Stimulated activated CD8-positive, alpha-beta memory T cell treated with anti-CD3 and anti-CD28 coated beads, Interleukin-7, amount 100 ng/mL, for 48 hours (primary cell): ENCODE data around the gene ZWILCH.
"Not testable (repeated sequence)": the region's sequence is repeated elsewhere in the genome, so short reads cannot be mapped to it uniquely, and the experiment has no call there.

Experiments used
- DNase-seq, 2 donors: peaks; one replicate each; pipeline ENCODE4 v3.0.0-alpha.2; 2020; ENCODE audit warnings: low read depth in 1 of 2; ENCODE audit errors: extremely low read depth in 1 of 2

ZWILCH gene

GRCh38 chr15:66574596-66574950 is 69.4 kb downstream of the ZWILCH start:
- DNase-seq, result no peak

GRCh38 chr15:66578286-66578875 is 73.3 kb downstream of the ZWILCH start:
- DNase-seq, result no peak

- no peak for DNase-seq
These were observed 75.5 kb downstream of the ZWILCH start for GRCh38 chr15:66580643-66581042.

- DNase-seq, result no peak
These were observed 76.9 kb downstream of the ZWILCH start for GRCh38 chr15:66581972-66582537.

GRCh38 chr15:66586155-66586976 is 81.2 kb downstream of the ZWILCH start:
- no peak for DNase-seq

GRCh38 chr15:66587020-66587419 is 81.9 kb downstream of the ZWILCH start:
- no peak for DNase-seq

GRCh38 chr15:66587749-66588148 is 82.6 kb downstream of the ZWILCH start:
- no peak for DNase-seq

GRCh38 chr15:66588537-66588936 is 83.4 kb downstream of the ZWILCH start:
- no peak for DNase-seq

- no peak for DNase-seq
These were observed 83.8 kb downstream of the ZWILCH start for GRCh38 chr15:66588971-66589370.

GRCh38 chr15:66589429-66589828 is 84.3 kb downstream of the ZWILCH start:
- not testable (repeated sequence) for DNase-seq

GRCh38 chr15:66590435-66590834 is 85.3 kb downstream of the ZWILCH start:
- no peak for DNase-seq

GRCh38 chr15:66591322-66591862 is 86.3 kb downstream of the ZWILCH start:
- no peak for DNase-seq

GRCh38 chr15:66592505-66593218 is 87.5 kb downstream of the ZWILCH start:
- no peak for DNase-seq

GRCh38 chr15:66593219-66593780 is 88.2 kb downstream of the ZWILCH start:
- no peak for DNase-seq

GRCh38 chr15:66594344-66594743 is 89.2 kb downstream of the ZWILCH start:
- DNase-seq, result no peak

GRCh38 chr15:66594836-66595235 is 89.7 kb downstream of the ZWILCH start:
- no peak for DNase-seq

GRCh38 chr15:66595332-66595731 is 90.2 kb downstream of the ZWILCH start:
- DNase-seq, result no peak

GRCh38 chr15:66595931-66596545 is 90.9 kb downstream of the ZWILCH start:
- no peak for DNase-seq

- no peak for DNase-seq
These were observed 93.1 kb downstream of the ZWILCH start for GRCh38 chr15:66598095-66598815.
